ENCODE measurements around the gene DST.

GRCh38 chr6:56517155-56517745 is 125.4 kb downstream of the DST start:
- no peak for TF ChIP-seq CTCF (IDR thresholded peaks at IDR 0.05)
- TF ChIP-seq POLR2A (IDR thresholded peaks at IDR 0.05; ENCODE audit: low read depth): no peak

Measured in esophagus muscularis mucosa (tissue), 3 donors.